HG02973 (cell line): ENCODE results near the gene SEMA5A.

ENCODE experiments used
- ATAC-seq: cut with Tn5 transposase; IDR thresholded peaks from one replicate; pipeline ENCODE4 v1.9.1; 2021; ENCODE audit warnings: moderate library complexity; ENCODE audit not compliant: unreplicated experiment

The SEMA5A gene

DNA sequence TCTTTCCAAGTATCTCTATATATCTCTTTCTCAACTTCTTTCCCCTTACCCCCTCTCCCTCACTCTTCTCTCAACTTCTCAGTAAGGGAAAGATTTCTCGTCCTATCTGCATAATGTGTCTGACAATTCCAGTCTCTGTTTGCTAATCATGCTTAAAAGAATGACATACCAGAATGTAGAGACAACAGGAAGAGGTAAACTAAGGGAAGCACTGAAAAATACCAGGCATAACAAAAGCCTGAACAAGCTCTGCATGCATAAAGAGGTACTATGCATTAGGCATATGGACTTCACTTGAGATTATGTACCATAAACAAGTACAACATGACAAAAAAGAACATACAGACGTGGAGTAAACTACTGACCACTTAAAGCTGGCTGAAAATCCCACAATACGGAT is 62.6 kb downstream of the SEMA5A start:
- no peak for ATAC-seq

DNA sequence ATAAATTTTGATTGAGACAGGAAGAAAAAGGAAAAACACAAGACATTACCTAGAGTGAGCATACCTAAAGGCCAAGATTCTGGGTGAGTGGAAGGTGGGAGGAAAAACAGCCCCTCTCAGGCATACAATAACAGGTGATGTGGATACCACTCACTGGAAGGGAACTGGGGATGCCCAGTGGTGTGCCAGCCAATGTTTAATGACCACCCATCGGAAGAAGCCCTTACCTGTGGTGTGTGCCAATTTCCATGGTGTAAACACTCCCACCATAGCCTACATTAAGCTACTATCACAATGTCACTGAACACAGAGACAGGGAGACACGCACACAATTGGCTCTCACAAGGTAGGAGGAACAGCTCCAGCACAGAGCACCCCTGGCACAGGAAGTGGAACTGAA is 63.5 kb downstream of the SEMA5A start:
- ATAC-seq: no peak

DNA sequence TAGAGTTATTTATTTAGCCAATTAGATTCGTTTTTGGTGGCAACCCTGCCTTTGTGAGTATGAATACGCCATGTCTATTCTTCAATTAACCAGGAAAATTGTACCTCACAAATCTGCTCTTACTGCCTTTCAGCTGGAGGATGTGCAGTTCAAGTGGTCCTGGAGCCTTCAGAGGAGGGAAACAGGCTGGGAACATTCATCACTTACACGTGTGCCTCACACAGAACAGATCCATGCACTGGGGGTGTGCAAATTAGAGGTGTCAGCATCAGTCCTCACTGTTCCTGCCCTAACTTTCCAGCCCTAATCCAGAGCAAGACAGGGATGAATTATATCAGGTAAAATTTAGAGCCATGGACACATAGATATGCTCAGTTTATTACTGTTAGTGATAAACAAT is 65.4 kb downstream of the SEMA5A start:
- no peak for ATAC-seq

DNA sequence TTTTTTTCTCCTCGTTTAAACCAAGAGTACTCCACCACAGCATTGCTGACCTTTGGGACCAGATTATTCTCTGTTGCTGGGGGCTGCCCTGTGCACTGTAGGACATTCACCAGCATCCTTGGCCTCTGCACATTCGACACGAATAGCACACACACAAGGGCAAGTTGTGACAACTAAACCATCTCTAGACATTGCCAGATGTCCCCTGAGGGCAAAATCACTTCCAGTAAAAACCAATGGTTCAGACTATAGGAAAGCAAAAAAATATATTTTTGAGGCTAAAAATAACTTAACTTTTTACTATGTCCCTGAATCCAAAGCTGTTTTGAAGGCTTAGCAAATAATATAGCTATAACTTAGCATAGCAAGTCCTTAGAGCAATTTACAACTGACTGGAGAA is 65.9 kb downstream of the SEMA5A start:
- ATAC-seq: no peak

DNA sequence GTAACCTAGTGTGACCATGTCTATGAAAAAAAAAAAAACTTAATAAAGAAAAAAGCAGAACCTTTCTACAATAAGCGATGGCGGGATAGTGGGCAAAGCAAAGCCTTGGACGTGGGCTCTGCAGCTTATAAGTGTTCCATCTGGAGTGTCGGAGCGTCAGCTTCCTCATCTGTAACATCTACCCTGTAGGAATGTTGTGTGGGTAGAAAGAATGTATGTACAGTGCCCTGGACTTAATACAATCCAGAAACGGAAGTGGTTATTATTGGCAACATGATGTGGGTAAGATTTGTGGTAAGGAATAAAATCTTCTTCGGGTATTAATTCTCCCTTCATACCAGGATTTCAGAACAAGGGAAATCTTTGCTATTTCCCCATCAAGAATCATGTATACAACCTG is 66.5 kb downstream of the SEMA5A start:
- no peak for ATAC-seq

DNA sequence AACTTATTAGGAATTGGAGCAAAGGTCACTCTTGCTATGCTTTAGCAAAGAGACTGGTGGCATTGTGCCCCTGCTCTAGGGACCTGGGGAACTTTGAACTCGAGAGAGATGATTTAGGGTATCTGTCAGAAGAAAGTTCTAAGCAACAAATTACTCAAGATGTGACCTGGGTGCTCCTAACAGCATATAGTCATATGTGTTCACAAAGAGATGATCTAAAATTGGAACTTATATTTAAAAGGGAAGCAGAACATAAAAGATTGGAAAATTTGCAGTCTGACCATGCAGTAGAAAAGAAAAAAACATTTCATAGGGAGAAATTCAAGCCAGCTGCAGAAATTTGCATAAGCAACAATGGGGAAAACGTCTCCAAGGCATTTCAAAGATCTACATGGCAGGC is 68.3 kb downstream of the SEMA5A start:
- ATAC-seq: no peak

DNA sequence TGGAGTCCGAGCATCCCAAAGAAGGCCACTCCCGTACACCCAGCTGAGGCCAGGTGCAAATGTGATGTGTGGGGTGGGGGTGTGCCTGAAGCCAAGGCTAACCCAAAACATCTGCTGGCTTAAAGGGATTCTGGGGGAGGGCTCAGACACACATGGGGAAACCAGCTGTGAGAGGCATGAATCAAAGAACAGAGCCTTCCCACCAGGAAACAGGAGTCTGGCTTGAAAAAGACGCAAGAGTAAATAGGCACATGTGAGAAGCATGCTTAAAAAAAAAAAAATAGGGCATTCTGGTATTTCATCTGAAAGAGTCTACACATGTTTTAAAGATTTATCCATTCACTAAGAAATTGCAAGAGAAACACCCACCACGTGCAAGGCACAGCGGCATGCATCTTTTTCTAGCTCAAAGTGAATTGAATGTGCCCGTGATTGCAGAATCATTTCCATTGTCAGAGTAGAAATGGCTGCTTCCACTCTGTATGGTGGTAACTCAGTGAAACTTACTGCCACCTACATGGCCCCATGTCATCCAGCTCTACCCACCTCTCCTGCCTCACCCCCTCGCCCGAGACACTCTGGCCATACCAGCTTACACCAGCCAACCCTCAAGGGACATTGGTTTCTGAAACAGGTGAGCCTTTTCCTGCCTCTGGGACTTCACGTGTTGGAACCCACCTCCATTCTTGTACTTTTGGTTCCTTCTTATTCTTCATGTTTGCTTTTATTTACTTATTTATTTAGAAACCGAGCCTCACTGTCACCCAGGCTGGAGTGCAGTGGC is 71.5 kb downstream of the SEMA5A start:
- ATAC-seq: no peak

DNA sequence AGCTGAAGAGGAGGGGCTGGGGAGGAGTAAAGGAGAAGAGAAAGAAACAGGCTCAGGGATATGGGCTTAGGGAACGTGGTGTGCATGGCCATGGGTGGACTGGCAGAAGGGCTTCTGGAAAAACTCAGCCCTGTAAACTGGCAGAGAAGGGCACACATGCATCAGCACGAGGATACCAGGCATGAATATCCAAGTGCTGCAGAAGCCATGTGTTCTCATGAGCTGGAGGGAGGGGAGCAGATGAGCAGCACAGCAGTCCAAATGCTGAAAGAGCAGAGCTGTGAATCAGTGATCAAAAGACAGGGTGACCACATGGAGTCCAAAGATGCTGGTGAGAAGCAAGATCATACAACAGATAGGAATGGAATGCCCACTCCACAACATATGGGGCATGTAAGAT is 72.3 kb downstream of the SEMA5A start:
- no peak for ATAC-seq

DNA sequence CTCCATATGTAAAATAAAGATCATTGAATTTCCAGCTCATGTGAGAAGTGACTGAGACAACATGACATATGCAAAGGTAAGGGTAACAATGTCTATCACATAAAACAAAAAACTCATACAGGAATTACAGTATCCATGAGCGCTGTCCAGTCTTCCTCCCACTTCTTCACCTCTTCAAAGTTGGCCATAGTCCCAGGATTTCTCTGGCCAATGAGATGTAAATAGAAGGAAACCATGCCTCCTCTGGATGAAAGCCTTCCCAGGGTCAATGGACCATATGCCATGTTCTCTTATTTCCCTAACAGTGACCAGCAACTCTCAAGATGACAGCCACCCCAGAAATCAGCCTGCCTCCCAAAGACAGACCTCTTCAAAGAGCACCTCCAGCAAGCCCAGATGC is 75.5 kb downstream of the SEMA5A start:
- no peak for ATAC-seq

DNA sequence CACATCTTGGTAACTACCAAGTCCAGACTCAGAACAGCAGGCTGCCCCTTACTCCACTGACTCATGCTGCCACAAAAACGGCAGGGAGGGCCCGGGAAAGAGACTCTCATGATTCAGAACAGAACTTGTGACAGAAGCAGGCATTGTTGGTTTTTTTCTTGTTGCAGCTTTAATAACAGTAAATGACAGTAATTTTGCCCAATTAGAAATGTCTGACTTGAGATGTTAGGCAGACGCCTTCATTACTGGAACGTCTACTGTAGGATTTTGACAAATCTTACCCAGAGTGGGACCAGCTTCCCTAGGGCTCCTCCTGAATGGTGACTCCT is 77.9 kb downstream of the SEMA5A start:
- no peak for ATAC-seq

DNA sequence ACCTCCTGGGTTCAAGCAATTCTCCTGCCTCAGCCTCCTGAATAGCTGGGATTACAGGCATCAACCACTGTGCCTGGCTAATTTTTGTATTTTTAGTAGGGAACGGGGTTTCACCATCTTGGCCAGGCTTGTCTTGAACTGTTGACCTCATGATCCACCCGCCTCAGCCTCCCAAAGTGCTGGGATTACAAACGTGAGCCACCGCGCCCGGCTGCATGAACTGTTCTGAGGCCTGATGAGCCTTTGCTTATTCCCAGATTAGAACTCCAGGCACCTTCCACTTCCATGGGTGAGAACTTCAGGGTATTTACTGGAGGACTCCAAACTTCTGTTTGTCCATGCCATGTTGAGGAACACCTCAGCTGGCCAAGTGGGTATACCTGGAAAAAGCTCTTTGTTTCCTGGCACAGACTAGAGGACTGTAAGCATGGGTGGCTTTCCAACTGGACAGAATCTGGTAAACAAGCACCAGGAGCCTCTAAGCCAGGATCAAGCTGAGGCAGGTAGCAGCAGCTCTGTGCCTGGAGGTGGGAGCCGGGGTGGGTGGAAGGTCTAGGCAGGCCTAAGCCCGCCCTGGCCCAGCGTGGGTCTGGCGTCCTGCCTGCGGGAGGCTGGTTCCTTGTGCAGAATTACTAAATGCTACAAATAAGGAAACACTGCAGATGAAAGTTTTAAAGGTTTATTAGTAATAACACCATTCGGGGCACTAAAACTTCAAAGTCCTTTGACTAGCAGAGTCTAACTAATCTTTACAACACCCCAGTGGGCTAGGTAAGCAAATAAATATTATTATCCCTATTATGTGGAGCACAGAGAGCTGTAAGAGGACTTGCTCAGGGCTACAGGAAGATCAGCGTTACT is 78.4 kb downstream of the SEMA5A start:
- no peak for ATAC-seq

DNA sequence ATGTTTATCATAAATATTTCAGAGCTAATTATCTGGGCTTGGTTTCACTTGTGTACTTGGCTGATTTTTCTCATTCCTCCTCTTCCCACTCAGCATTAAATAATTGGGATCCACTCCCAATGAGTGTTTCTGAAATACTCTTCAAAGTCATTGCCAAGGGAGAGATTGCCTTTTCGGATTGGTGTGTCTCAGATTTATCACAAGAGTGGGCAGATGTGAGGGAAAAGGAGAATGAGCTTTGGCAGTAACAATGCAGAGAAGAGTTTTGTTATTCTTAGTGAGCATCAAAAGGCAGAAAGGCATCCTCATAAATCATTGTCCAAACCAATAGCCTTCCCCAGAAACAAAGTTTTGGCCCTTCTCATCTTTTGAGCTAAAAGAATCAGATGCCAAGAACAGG is 79.2 kb downstream of the SEMA5A start:
- no peak for ATAC-seq

DNA sequence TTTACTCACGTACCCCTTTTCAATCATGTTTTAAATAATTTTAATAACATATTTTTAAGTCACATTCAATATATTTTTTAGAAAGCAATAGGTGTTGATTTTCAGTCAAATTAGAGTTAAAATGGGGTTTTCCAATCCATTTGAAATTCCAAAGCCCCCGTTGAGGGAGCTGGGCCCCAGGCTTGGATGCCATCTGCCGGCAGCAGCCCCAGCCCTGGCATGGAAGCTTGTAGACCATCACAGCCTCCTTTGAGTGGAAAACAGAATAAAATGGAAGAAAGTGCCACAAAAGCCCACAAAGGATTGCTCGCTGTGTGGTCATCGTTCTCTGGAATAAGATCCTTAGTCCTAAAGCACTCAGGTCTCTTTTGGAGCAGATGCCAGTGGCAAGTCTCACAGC is 81.4 kb downstream of the SEMA5A start:
- no peak for ATAC-seq

DNA sequence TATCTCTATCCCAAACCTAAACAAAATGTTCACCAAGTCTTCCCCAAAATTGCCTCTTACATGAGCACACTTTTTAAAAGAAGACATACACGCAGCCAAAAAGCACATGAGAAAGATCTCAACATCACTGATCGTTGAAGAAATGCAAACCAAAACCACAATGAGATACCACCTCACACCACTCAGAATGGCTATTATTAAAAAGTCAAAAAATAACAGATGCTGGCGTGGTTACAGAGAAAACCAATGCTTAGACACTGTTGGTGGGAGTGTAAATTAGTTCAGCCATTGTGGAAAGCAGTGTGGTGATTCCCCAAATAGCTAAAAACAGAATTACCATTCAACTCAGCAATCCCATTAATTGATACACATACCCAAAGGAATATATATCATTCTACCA is 83.8 kb downstream of the SEMA5A start:
- no peak for ATAC-seq

DNA sequence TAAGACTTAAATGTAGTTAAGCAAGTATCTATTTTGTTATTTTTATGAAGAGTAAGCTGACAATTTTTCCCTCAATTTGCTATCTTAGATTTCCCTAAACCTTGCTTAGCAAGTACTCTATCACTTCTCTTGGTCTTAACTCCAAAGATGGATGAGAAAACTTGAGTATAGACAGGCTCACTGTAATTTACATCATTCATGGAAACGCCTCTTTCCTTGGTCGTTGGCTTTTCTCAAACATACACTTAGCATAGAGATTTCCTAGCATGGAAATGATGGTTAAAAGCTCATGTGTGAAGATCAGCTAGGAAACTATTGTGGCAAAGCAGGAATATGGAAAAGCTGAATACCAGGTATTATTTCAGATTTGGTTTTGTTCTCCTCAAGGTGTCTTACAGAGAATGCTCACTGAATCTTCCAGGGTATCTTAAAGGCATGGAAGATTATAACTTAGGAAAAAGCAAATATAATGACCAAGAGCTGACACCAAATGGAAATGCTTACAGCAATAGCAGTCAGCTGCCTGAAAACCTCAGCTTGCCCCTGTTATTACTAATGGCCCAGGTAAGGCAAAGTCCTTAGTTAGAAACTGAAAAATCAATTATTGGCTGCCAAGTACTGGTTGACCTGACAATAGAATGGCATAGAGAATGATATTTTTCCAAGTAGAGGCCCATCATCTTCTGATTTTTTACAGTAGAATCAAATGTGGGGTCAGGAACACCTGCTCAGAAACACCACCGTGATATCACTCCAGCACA is 84.8 kb downstream of the SEMA5A start:
- no peak for ATAC-seq

DNA sequence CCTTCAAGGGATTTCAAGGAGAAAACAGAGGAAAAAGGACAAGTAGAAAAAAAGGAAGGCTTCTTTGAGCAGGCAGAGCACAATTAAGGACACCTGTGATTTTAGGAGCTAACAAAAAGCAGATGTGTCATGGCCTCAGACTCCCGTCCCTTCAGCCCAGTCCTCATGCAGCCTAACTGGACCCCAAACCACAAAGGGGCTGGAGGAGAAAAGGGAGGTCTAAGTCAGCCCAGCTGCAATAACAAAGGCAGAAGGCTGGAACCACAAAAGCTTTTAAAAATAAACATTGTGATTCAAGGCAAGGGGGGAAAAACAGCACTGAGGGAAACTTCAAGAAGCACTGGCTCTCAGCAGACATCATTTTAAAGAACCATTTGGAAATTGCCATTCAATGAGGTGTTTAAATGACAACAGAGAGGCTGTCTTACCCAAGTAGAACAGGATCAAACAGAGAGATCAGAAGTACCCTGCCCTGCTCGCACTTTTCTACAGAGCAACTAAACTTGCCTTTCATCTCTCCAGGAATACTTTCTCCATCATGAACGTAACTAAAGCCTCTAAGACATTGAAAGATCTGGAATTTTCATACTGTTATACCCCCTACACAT is 89.3 kb downstream of the SEMA5A start:
- no peak for ATAC-seq

DNA sequence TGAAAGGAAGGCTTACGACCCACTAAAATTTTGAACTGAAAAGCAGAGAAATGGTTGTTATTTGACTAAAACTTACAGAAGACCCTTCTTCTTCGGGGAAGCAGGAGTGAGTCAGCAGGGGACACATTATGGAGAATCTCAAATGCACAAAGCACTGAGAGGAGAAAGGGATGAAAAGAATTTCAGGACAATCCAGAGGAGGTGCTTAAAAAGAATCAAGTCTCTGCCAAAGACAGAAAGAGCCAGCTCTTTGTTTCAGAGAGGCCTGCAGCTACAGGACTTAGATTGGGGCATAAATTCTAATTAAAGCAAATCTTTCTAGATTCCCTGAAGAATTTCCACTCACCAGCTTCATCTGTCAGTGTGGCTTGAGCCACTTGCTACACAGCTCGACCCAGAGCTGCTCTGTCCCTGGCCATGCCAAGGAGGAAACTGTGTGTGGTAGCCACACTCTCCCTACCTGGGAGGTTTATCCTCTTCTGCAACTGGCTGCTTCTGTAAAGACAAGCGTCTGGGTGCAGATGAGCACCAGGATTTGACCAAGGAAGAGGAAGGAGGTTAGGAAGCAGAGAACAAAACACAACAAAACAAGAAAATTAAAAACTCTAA is 89.9 kb downstream of the SEMA5A start:
- ATAC-seq: no peak

DNA sequence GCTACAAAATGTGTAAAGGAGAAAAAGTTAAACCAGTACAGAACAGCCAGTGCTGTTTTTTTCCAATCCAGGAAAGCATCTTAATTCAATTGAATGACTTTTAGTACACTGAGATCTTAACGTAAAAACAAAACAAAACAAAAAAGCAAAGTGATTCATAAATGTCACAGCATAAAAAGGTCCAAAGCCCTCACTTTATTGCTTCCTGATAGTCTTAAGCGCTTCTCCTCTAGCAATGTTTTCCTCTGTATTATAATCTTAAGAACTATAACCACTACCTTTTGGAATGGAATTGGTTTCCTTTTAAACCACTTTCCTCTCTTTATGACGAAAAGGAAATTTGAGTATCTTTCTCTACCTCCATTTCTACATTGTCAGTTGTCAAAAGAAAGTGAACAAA is 91.4 kb downstream of the SEMA5A start:
- ATAC-seq: no peak

DNA sequence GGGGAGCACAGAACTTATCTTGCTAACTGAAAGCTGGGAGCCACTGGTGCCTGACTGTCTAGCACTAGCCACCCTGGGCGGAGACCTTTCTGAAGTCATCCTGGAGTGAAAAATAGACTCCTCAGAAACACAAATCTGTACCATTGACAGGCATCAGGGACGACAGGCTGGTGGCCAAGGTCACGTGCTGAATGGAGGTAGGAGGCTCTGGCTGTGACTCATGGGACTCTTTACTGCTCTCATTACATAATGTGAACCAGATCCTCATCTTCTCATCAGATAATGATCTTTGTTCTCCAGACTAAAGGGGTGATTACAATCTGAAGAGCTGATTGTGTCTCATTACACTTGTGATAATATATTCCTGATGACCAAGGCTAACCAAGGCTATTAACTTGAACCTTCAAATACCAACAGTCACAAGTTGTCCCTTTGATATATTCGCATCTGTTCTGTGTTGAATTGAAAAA is 91.8 kb downstream of the SEMA5A start:
- ATAC-seq: no peak

DNA sequence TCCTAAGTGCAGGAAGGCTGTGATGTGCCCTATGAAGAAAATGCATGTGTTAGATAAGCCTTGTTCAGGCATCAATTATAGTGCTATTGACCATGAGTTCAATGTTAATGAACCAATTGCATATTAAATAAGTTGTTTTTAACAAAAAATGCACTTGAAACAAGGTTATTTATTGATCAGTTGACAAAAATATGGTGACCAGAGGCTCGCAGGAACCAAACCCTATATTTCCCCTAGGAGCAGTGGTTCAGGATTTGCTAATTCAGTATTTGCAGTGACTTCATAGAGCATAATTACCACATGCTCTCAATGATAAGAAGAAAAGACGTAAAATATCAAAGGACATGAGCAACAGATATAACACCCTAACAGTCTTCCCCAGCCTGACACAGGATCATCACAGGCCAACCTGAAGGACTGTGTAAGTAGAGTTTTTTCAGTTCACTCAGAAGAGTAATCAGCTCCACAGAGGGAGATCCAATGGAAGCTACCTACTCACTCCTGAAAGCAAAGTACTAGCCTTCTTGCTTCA is 92.3 kb downstream of the SEMA5A start:
- no peak for ATAC-seq

DNA sequence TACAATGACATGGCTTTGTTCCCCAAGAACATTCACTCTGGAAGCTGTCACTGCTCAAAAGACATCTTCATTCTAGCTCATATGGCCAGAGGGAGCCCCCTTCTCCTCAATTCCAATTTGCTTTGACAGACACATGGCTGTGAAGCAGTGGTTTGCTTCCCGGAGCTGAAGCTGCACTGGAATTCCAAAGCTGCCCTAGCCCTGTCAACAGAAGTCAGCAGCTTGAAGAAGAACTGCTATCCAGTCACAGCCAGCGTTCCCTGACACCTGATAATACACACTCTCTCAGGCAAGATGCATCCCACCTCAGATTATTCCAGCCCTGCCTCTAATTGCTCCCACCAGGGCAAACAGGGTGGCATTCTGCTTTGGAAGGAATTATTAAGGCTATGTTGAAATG is 93.7 kb downstream of the SEMA5A start:
- no peak for ATAC-seq
